GM23248 (cell line): ENCODE measurements around the gene CACHD1. TPM values are rescaled to one million over a fixed set of nuclear protein-coding genes. Genes with fewer than 3 reads are reported as not detected.

Source experiments
- DNase-seq: peaks from one replicate; pipeline ENCODE4 v3.0.0-alpha.2; 2015
- H2AFZ ChIP-seq: fragments of 200-600 bp; sonication (generic); 2 replicates; pipeline ENCODE4 v1.6.1; 2016; ENCODE audit warnings: antibody characterized with exemption
- H3F3A ChIP-seq: fragments of 200-600 bp; sonication (generic); 2 replicates; pipeline ENCODE4 v1.6.1; 2016; ENCODE audit warnings: mild to moderate bottlenecking, antibody characterized with exemption, mixed run types; ENCODE audit not compliant: insufficient read depth
- H3K27ac ChIP-seq: fragments of 200-600 bp; sonication (generic); 2 replicates; pipeline ENCODE4 v1.5.1; 2016; ENCODE audit warnings: mild to moderate bottlenecking
- H3K27me3 ChIP-seq: fragments of 200-600 bp; sonication (generic); replicated peaks from 2 replicates; pipeline ENCODE4 v1.6.1; 2016; ENCODE audit warnings: mild to moderate bottlenecking; ENCODE audit not compliant: insufficient read depth
- H3K36me3 ChIP-seq: fragments of 200-600 bp; sonication (generic); 2 replicates; pipeline ENCODE4 v1.6.1; 2016; ENCODE audit warnings: low read depth, mild to moderate bottlenecking
- H3K4me1 ChIP-seq: fragments of 200-600 bp; sonication (generic); 2 replicates; pipeline ENCODE4 v1.6.1; 2016; ENCODE audit warnings: mild to moderate bottlenecking; ENCODE audit not compliant: insufficient read depth
- H3K4me2 ChIP-seq: fragments of 200-600 bp; sonication (generic); one replicate; pipeline ENCODE4 v1.6.1; 2016; ENCODE audit warnings: mild to moderate bottlenecking; ENCODE audit not compliant: unreplicated experiment
- H3K4me3 ChIP-seq: fragments of 200-600 bp; sonication (generic); 2 replicates; pipeline ENCODE4 v1.5.1; 2016; ENCODE audit warnings: mild to moderate bottlenecking
- H3K79me2 ChIP-seq: fragments of 200-600 bp; sonication (generic); 2 replicates; pipeline ENCODE4 v1.6.1; 2016; ENCODE audit warnings: mild to moderate bottlenecking; ENCODE audit not compliant: insufficient read depth
- H3K9ac ChIP-seq: fragments of 200-600 bp; sonication (generic); 2 replicates; pipeline ENCODE4 v1.6.1; 2016; ENCODE audit warnings: mild to moderate bottlenecking
- H3K9me2 ChIP-seq: fragments of 200-600 bp; sonication (generic); 2 replicates; pipeline ENCODE4 v1.6.1; 2016; ENCODE audit warnings: mixed run types, mild to moderate bottlenecking, moderate library complexity; ENCODE audit not compliant: insufficient read depth
- H3K9me3 ChIP-seq: fragments of 200-600 bp; sonication (generic); one replicate; pipeline ENCODE4 v1.6.1; 2017; ENCODE audit warnings: low read depth
- H4K20me1 ChIP-seq: fragments of 200-600 bp; sonication (generic); 2 replicates; pipeline ENCODE4 v1.6.0; 2016; ENCODE audit not compliant: insufficient read depth
- EZH2 ChIP-seq: fragments of 200-600 bp; sonication (generic); IDR thresholded peaks from 2 replicates; pipeline ENCODE4 v1.6.1; 2018; ENCODE audit warnings: antibody characterized with exemption, mild to moderate bottlenecking; ENCODE audit not compliant: insufficient read depth, poor library complexity, severe bottlenecking
- EZH2phosphoT487 ChIP-seq: fragments of 200-600 bp; sonication (generic); IDR thresholded peaks from 2 replicates; pipeline ENCODE4 v1.6.1; 2018; ENCODE audit warnings: antibody characterized with exemption, moderate library complexity, mild to moderate bottlenecking, low read depth; ENCODE audit not compliant: insufficient read depth
- WGBS, 2 experiments: methylation state at CpG; one replicate each; pipeline ENCODE4 v1.1.6; 2015 to 2017; ENCODE audit warnings: low lambda C conversion rate in 2 of 2, low coverage in 1 of 2; ENCODE audit errors: missing lambda C conversion rate in 2 of 2; 5-methylcytosine and 5-hydroxymethylcytosine counted together
- in situ Hi-C: fragments of 300-500 bp; cut with MboI; formaldehyde crosslinking; loops from 2 replicates; pipeline ENCODE4 v1.15.0; 2020
- polyA plus RNA-seq: library from polyadenylated mRNA; unstranded; fragments of >200 nt; fragmentation: Nextera tagmentation; extraction: Ambion mirVana; gene quantifications from 2 replicates; pipeline ENCODE4 v1.2.1, GENCODE V29; 2016
- total RNA-seq: library from RNA; depleted of rRNA; stranded (reverse); fragments of >200 nt; shearing (Covaris generic); gene quantifications from 2 replicates; pipeline ENCODE4 v1.2.3, GENCODE V29; 2014

The CACHD1 gene
- total and polyA plus RNA-seq, 2 experiments from 2014 or later: 1.9 to 9.3 TPM

- no peak for TF ChIP-seq EZH2
- TF ChIP-seq EZH2phosphoT487: no peak
- Histone ChIP-seq H4K20me1 (no peaks in the 10 kb centered on the region), H3K79me2 (no peaks in the 10 kb centered on the region), H2AFZ (no peak overlapping the region), H3K4me1 (peaks cover 7% of the 10 kb centered on the region; the same call in 1 of the 2 replicates), H3F3A (no peaks in the 10 kb centered on the region), H3K27me3 (no peaks in the 10 kb centered on the region), H3K9me3 (no peaks in the 10 kb centered on the region), H3K36me3 (no peaks in the 10 kb centered on the region), H3K4me3 (no peak overlapping the region), H3K27ac (no peak overlapping the region), H3K9me2 (no peaks in the 10 kb centered on the region), H3K9ac (no peak overlapping the region), H3K4me2 (no peak overlapping the region)
- in situ Hi-C loops: no loop called here
- no peak for DNase-seq
- whole genome bisulfite sequencing, 2 experiments: 56 to 59% methylated on average over 1 of the region's 1 CpG
Measured at GRCh38 chr1:64502083-64502482, 32.2 kb downstream of the CACHD1 start.

- Histone ChIP-seq H3K9me2 (no peaks in the 10 kb centered on the region), H3K4me2 (no peak overlapping the region), H3K4me3 (no peak overlapping the region), H2AFZ (no peak overlapping the region), H3F3A (no peaks in the 10 kb centered on the region), H3K79me2 (no peaks in the 10 kb centered on the region), H3K9ac (no peak overlapping the region), H3K4me1 (no peaks in the 10 kb centered on the region), H3K27ac (no peak overlapping the region), H3K9me3 (no peaks in the 10 kb centered on the region), H4K20me1 (no peaks in the 10 kb centered on the region), H3K36me3 (no peaks in the 10 kb centered on the region), H3K27me3 (no peaks in the 10 kb centered on the region)
- WGBS, 2 experiments: 11 to 12% methylated on average over 2 of the region's 2 CpGs
- TF ChIP-seq EZH2phosphoT487: no peak
- TF ChIP-seq EZH2: no peak
- DNase-seq: no peak
- in situ Hi-C loops: no loop called here
Measured at GRCh38 chr1:64502931-64503330, 33.0 kb downstream of the CACHD1 start.

- no peaks in the 10 kb centered on the region for H3K9me3 ChIP-seq
- no peaks in the 10 kb centered on the region for H3K79me2 ChIP-seq
- peak overlapping the region; percentile 44 for H3K4me3 ChIP-seq
- no peaks in the 10 kb centered on the region for H3K27me3 ChIP-seq
- in situ Hi-C loops: no loop called here
- H3K27ac ChIP-seq: no peak overlapping the region
- no peaks in the 10 kb centered on the region for H3K36me3 ChIP-seq
- no peaks in the 10 kb centered on the region for H3F3A ChIP-seq
- peak overlapping the region; percentile 23; the same call in 1 of the 2 replicates for H2AFZ ChIP-seq
- no peak overlapping the region for H3K9ac ChIP-seq
- no peak for DNase-seq
- H3K4me2 ChIP-seq: peak overlapping the region; percentile 28
- no peaks in the 10 kb centered on the region for H4K20me1 ChIP-seq
- no peak for TF ChIP-seq EZH2phosphoT487
- no peak for TF ChIP-seq EZH2
- no peaks in the 10 kb centered on the region for H3K9me2 ChIP-seq
- H3K4me1 ChIP-seq: no peaks in the 10 kb centered on the region
- WGBS, 2 experiments: 27 to 35% methylated on average over 4 to 48 of the region's 51 CpGs
Measured at GRCh38 chr1:64505232-64505943, 35.5 kb downstream of the CACHD1 start.

- H3K27ac ChIP-seq: no peak overlapping the region
- no peaks in the 10 kb centered on the region for H3F3A ChIP-seq
- no peak overlapping the region for H2AFZ ChIP-seq
- H3K9me3 ChIP-seq: no peaks in the 10 kb centered on the region
- 85 to 86% methylated on average over 15 of the region's 15 CpGs for WGBS, 2 experiments
- no peaks in the 10 kb centered on the region for H3K79me2 ChIP-seq
- no peak overlapping the region for H3K4me3 ChIP-seq
- H4K20me1 ChIP-seq: no peaks in the 10 kb centered on the region
- H3K4me2 ChIP-seq: no peak overlapping the region
- TF ChIP-seq EZH2phosphoT487: no peak
- TF ChIP-seq EZH2: no peak
- H3K9me2 ChIP-seq: no peaks in the 10 kb centered on the region
- no peaks in the 10 kb centered on the region for H3K36me3 ChIP-seq
- no peak overlapping the region for H3K9ac ChIP-seq
- no peak for DNase-seq
- in situ Hi-C loops: no loop called here
- no peaks in the 10 kb centered on the region for H3K4me1 ChIP-seq
- H3K27me3 ChIP-seq: no peaks in the 10 kb centered on the region
Measured at GRCh38 chr1:64505944-64506655, 36.2 kb downstream of the CACHD1 start.
